GM21825 (cell line): ENCODE measurements around the gene AHNAK2.
"Not testable (repeated sequence)": the region's sequence is repeated elsewhere in the genome, so short reads cannot be mapped to it uniquely, and the experiment has no call there.

ENCODE experiments used
- ATAC-seq: cut with Tn5 transposase; IDR thresholded peaks from one replicate; pipeline ENCODE4 v1.9.1; 2021; ENCODE audit warnings: mild to moderate bottlenecking, moderate library complexity; ENCODE audit not compliant: unreplicated experiment

The AHNAK2 gene

GRCh38 chr14:104954746-104955395 is 23.3 kb downstream of the AHNAK2 start:
- no peak for ATAC-seq

- no peak for ATAC-seq
Measured at GRCh38 chr14:104953896-104954656, 24.1 kb downstream of the AHNAK2 start.

GRCh38 chr14:104953097-104953496 is 25.1 kb downstream of the AHNAK2 start:
- ATAC-seq = no peak

- not testable (repeated sequence) for ATAC-seq
Measured at GRCh38 chr14:104951863-104952657, 26.1 kb downstream of the AHNAK2 start.

- not testable (repeated sequence) for ATAC-seq
Measured at GRCh38 chr14:104950701-104951100, 27.5 kb downstream of the AHNAK2 start.

GRCh38 chr14:104950021-104950420 is 28.2 kb downstream of the AHNAK2 start:
- ATAC-seq = no peak

- ATAC-seq = not testable (repeated sequence)
Measured at GRCh38 chr14:104949406-104949955, 28.7 kb downstream of the AHNAK2 start.

GRCh38 chr14:104948736-104949031 is 29.5 kb downstream of the AHNAK2 start:
- ATAC-seq = no peak

GRCh38 chr14:104947881-104948735 is 30.1 kb downstream of the AHNAK2 start:
- not testable (repeated sequence) for ATAC-seq

- ATAC-seq = not testable (repeated sequence)
Measured at GRCh38 chr14:104947201-104947600, 31.0 kb downstream of the AHNAK2 start.

- ATAC-seq = not testable (repeated sequence)
Measured at GRCh38 chr14:104945986-104946965, 31.9 kb downstream of the AHNAK2 start.

- not testable (repeated sequence) for ATAC-seq
Measured at GRCh38 chr14:104945266-104945665, 32.9 kb downstream of the AHNAK2 start.

GRCh38 chr14:104944436-104945205 is 33.6 kb downstream of the AHNAK2 start:
- not testable (repeated sequence) for ATAC-seq

- ATAC-seq = not testable (repeated sequence)
Measured at GRCh38 chr14:104944016-104944308, 34.2 kb downstream of the AHNAK2 start.

- ATAC-seq = not testable (repeated sequence)
Measured at GRCh38 chr14:104943216-104944015, 34.8 kb downstream of the AHNAK2 start.

GRCh38 chr14:104942586-104942985 is 35.6 kb downstream of the AHNAK2 start:
- ATAC-seq = no peak

- ATAC-seq = no peak
Measured at GRCh38 chr14:104941508-104942365, 36.4 kb downstream of the AHNAK2 start.
